GM15510 (cell line): Measurements from ENCODE around the gene MRPL4.

Source experiments
- POLR2A ChIP-seq: IDR thresholded peaks from 3 replicates; pipeline ENCODE4 v1.6.1; 2011; ENCODE audit warnings: borderline replicate concordance; ENCODE audit not compliant: insufficient read length; ENCODE audit errors: extremely low read depth

The MRPL4 gene

DNA sequence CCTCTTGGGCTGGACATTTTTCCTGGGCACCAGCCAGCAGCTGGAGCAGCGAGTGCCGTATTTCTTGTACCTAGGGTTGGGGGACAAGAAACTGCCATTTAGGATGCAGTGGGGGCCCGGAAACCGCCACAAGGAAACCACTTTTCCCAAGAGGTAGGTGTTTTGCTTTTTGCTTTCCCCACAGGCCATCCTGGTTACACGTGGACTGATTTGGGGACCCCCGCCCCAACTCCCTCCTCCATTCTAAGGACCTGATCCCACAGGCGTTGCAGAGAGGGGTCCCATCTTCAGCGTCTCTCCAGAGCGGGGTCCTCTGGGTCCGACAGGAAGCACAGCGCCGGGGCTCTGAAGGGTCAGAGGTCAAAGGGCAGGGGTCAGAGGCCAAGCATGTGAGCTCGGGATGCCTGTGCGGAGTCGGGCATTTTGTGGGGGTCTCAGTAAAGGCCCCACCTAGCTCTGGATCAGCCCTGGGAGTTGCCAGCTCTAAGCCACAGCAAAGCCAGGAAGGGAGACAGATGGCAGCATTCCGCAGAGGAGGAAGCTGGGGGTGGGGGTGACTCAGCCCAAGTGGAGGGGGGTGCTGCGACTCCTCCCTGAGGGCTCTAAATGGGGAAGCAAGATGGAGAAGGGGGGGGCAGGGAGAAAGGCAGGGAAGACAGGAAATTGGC, 53.3 kb downstream of the MRPL4 start:
- TF ChIP-seq POLR2A, result no peak

DNA sequence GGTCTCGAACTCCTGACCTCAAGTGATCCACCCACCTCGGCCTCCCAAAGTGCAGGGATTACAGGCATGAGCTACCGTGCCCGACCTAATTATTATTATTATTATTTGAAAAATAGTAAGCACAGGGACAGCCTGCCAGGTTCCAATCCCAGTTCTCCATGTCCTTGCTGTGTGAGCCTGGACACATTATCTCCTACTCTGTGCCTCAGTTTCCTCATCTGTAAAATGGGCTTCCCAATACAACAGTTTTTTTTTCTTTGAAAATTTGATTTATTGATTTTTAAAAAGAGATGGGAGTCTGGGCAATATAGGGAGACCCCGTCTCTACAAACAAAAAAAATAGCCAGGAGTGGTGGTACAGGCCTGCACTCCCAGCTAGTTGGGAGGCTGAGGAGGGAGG, 54.3 kb downstream of the MRPL4 start:
- no peak for TF ChIP-seq POLR2A

DNA sequence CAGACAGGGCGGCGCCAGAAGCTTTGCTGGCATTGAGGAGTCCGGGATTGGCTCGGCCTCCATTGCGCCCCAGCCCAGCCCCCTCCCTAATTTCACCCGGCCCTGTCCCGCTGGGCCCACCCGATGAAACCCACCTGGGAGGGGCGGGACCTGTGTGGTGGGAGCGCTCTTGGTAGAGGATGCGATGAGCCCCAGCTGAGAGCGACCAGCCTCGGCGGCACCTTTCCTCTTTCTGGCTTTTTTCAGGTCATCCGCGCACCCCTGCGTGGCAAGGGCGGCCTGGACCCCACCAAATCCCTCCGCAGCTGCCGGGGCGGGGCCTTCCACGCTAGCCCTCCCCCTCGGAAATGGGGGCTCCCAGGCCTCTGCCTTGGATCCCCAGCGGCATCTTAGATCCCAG, 57.4 kb downstream of the MRPL4 start, which contains the start of gene ZGLP1:
Gene ZGLP1 (minus strand): TSS at position 393 of the 400 bp plus-strand sequence.
- TF ChIP-seq POLR2A, result no peak
